Measurements from ENCODE around the gene GLA. TPM values are rescaled to one million over a fixed set of nuclear protein-coding genes. Genes with fewer than 3 reads are reported as not detected.

The GLA gene
- total RNA-seq, 1 donor from 2014 or later, result 25.8 TPM

- no peak for DNase-seq (ENCODE audit: low read depth, low spot score)
Observed at GRCh38 chrX:101397779-101398178, 9.9 kb downstream of the GLA start.

GRCh38 chrX:101395789-101396188 is 11.9 kb downstream of the GLA start:
- DNase-seq (ENCODE audit: low read depth, low spot score), result no peak

GRCh38 chrX:101394372-101394771 is 13.4 kb downstream of the GLA start:
- DNase-seq (ENCODE audit: low read depth, low spot score), result no peak

GRCh38 chrX:101393530-101394305 is 14.0 kb downstream of the GLA start:
- DNase-seq (ENCODE audit: low read depth, low spot score), result no peak

GRCh38 chrX:101391831-101392230 is 15.9 kb downstream of the GLA start:
- DNase-seq (ENCODE audit: low read depth, low spot score), result no peak

- DNase-seq (ENCODE audit: low read depth, low spot score), result peak; percentile 63
Observed at GRCh38 chrX:101390664-101391525, 16.8 kb downstream of the GLA start, which contains the start of gene RPL36A. Gene RPL36A, plus strand, starts transcription at chrX:101391011. Its CDS starts 33 bp downstream, at chrX:101391044.

GRCh38 chrX:101388604-101389003 is 19.1 kb downstream of the GLA start:
- DNase-seq (ENCODE audit: low read depth, low spot score), result no peak

GRCh38 chrX:101386542-101386885 is 21.2 kb downstream of the GLA start:
- DNase-seq (ENCODE audit: low read depth, low spot score), result no peak

- no peak for DNase-seq (ENCODE audit: low read depth, low spot score)
Observed at GRCh38 chrX:101385795-101386541, 21.8 kb downstream of the GLA start, which contains the start of gene BTK. Gene BTK, minus strand, starts transcription at chrX:101386191. Its CDS starts 10,907 bp downstream, at chrX:101375284.

- no peak for DNase-seq (ENCODE audit: low read depth, low spot score)
Observed at GRCh38 chrX:101385026-101385684, 22.6 kb downstream of the GLA start.

- DNase-seq (ENCODE audit: low read depth, low spot score), result no peak
Observed at GRCh38 chrX:101383679-101384205, 24.0 kb downstream of the GLA start.

- no peak for DNase-seq (ENCODE audit: low read depth, low spot score)
Observed at GRCh38 chrX:101377547-101377946, 30.2 kb downstream of the GLA start.

- no peak for DNase-seq (ENCODE audit: low read depth, low spot score)
Observed at GRCh38 chrX:101370888-101371504, 36.7 kb downstream of the GLA start.

- DNase-seq (ENCODE audit: low read depth, low spot score), result no peak
Observed at GRCh38 chrX:101369687-101370086, 38.0 kb downstream of the GLA start.

- no peak for DNase-seq (ENCODE audit: low read depth, low spot score)
Observed at GRCh38 chrX:101368800-101369199, 38.9 kb downstream of the GLA start.

- no peak for DNase-seq (ENCODE audit: low read depth, low spot score)
Observed at GRCh38 chrX:101365301-101365795, 42.4 kb downstream of the GLA start.

- no peak for DNase-seq (ENCODE audit: low read depth, low spot score)
Observed at GRCh38 chrX:101362757-101363156, 45.0 kb downstream of the GLA start.

- DNase-seq (ENCODE audit: low read depth, low spot score), result no peak
Observed at GRCh38 chrX:101362116-101362515, 45.6 kb downstream of the GLA start.

- no peak for DNase-seq (ENCODE audit: low read depth, low spot score)
Observed at GRCh38 chrX:101360390-101360789, 47.3 kb downstream of the GLA start.

- DNase-seq (ENCODE audit: low read depth, low spot score), result no peak
Observed at GRCh38 chrX:101359966-101360365, 47.8 kb downstream of the GLA start.
